Panc1 (cell line): ENCODE measurements around the gene WDR5. TPM values are rescaled to one million over a fixed set of nuclear protein-coding genes. Genes with fewer than 3 reads are reported as not detected.

Experiments used
- ATAC-seq: fragments of 200-7000 bp; cut with Tn5 transposase; 2 replicates; pipeline ENCODE4 v1.9.1; 2020; ENCODE audit warnings: mild to moderate bottlenecking, moderate library complexity
- BruUV-seq: library from RNA; stranded (reverse); fragments of 400-500 nt; replicated peaks from 2 replicates; lab custom pipeline; 2021; lab: Mats Ljungman, UMichigan
- CTCF ChIA-PET: fragments of 300-600 bp; sonication (Branson Sonifier 250); formaldehyde crosslinking; loops from one replicate; lab custom pipeline; 2022; ENCODE audit warnings: antibody characterized with exemption; lab: Charles Lee
- POLR2A ChIA-PET: fragments of 300-600 bp; sonication (Branson Sonifier 250); formaldehyde crosslinking; loops from one replicate; lab custom pipeline; 2022; ENCODE audit warnings: antibody characterized with exemption; lab: Charles Lee
- DNase-seq: peaks from one replicate; pipeline ENCODE4 v3.0.0-alpha.2; 2010; ENCODE audit warnings: low read depth, low spot score
- H3K27ac ChIP-seq: 2 replicates; pipeline ENCODE4 v1.5.1; 2011; ENCODE audit warnings: mild to moderate bottlenecking, low read length, inconsistent platforms
- H3K27me3 ChIP-seq: fragments of 200-500 bp; sonication (Bioruptor generic); 2 replicates; pipeline ENCODE4 v1.6.0; 2014; ENCODE audit warnings: low read length, inconsistent platforms; ENCODE audit not compliant: control insufficient read depth, insufficient read depth
- H3K36me3 ChIP-seq: fragments of 200-500 bp; sonication (Bioruptor generic); 2 replicates; pipeline ENCODE4 v1.5.1; 2014; ENCODE audit warnings: inconsistent platforms, mild to moderate bottlenecking, low read length, moderate library complexity; ENCODE audit not compliant: control insufficient read depth, insufficient read depth
- H3K4me1 ChIP-seq: 2 replicates; pipeline ENCODE4 v1.5.1; 2011; ENCODE audit warnings: inconsistent platforms, mild to moderate bottlenecking, low read length, moderate library complexity; ENCODE audit not compliant: control insufficient read depth, insufficient read depth
- H3K4me3 ChIP-seq, 2 experiments: 2 replicates each; pipeline ENCODE4 v1.5.1; 2011 to 2012; ENCODE audit warnings: low read depth in 2 of 2, low read length in 2 of 2, mild to moderate bottlenecking in 2 of 2, inconsistent platforms in 1 of 2, moderate library complexity in 1 of 2
- H3K9me3 ChIP-seq: fragments of 200-500 bp; sonication (Bioruptor generic); 2 replicates; pipeline ENCODE4 v1.5.1; 2014; ENCODE audit warnings: low read depth, mild to moderate bottlenecking, inconsistent platforms, low read length, moderate library complexity; ENCODE audit not compliant: control insufficient read depth, insufficient read depth
- CTCF ChIP-seq: fragments of 450-650 bp; IDR thresholded peaks from 2 replicates; pipeline ENCODE4 v1.5.1; 2017; ENCODE audit warnings: mild to moderate bottlenecking
- POLR2AphosphoS5 ChIP-seq: IDR thresholded peaks from 2 replicates; pipeline ENCODE4 v1.6.1; 2012; ENCODE audit warnings: mild to moderate bottlenecking, low read depth, low read length, moderate library complexity
- SIN3A ChIP-seq: IDR thresholded peaks from 2 replicates; pipeline ENCODE4 v1.6.1; 2012; ENCODE audit warnings: low read depth, mild to moderate bottlenecking, low read length, moderate library complexity, borderline replicate concordance; ENCODE audit not compliant: insufficient read depth
- TCF7L2 ChIP-seq: IDR thresholded peaks from 2 replicates; pipeline ENCODE4 v1.6.1; 2011; ENCODE audit warnings: mild to moderate bottlenecking, low read depth, low read length, inconsistent platforms
- in situ Hi-C: cut with HindIII; loops from 2 replicates; pipeline ENCODE4 v1.10.0; 2016; ENCODE audit warnings: low sequenced_read_pairs, low pct_unique_long_range_greater_than_20kb
- intact Hi-C: fragments of 100-400 bp; cut with micrococcal nuclease; formaldehyde crosslinking; loops from one replicate; pipeline ENCODE4 v1.10.0; 2022; ENCODE audit not compliant: unreplicated experiment
- total RNA-seq: library from RNA; stranded (reverse); gene quantifications from one replicate; pipeline ENCODE4 v1.2.1, GENCODE V29; 2021; ENCODE audit not compliant: unreplicated experiment
- TF ChIP-seq, protein P1 (sequence below), 2 experiments: IDR thresholded peaks; 2 replicates each; pipeline ENCODE4 v1.6.1; 2011 to 2012; ENCODE audit warnings: low read depth in 2 of 2, control low read depth in 1 of 2, low read length in 1 of 2, mild to moderate bottlenecking in 1 of 2, moderate library complexity in 1 of 2; ENCODE audit not compliant: insufficient read depth in 1 of 2

Gene WDR5
- total RNA-seq, 1 experiment from 2014 or later: 36.9 TPM

GRCh38 chr9:134191455-134192209 is 55.8 kb downstream of the WDR5 start:
- no TSS peak for BruUV-seq
- H3K4me3 ChIP-seq: no peak overlapping the region
- ChIA-PET POLR2A (no interaction called here), CTCF (no interaction called here)
- no peaks in the 10 kb centered on the region for H3K4me1 ChIP-seq
- no peak overlapping the region for H3K27ac ChIP-seq
- H3K27me3 ChIP-seq: no peaks in the 10 kb centered on the region
- no peaks in the 10 kb centered on the region for H3K36me3 ChIP-seq
- in situ Hi-C loops: no loop called here
- H3K9me3 ChIP-seq: no peaks in the 10 kb centered on the region
- intact Hi-C loops: no loop called here
- TF ChIP-seq POLR2AphosphoS5: no peak
- TF ChIP-seq, protein P1, sequence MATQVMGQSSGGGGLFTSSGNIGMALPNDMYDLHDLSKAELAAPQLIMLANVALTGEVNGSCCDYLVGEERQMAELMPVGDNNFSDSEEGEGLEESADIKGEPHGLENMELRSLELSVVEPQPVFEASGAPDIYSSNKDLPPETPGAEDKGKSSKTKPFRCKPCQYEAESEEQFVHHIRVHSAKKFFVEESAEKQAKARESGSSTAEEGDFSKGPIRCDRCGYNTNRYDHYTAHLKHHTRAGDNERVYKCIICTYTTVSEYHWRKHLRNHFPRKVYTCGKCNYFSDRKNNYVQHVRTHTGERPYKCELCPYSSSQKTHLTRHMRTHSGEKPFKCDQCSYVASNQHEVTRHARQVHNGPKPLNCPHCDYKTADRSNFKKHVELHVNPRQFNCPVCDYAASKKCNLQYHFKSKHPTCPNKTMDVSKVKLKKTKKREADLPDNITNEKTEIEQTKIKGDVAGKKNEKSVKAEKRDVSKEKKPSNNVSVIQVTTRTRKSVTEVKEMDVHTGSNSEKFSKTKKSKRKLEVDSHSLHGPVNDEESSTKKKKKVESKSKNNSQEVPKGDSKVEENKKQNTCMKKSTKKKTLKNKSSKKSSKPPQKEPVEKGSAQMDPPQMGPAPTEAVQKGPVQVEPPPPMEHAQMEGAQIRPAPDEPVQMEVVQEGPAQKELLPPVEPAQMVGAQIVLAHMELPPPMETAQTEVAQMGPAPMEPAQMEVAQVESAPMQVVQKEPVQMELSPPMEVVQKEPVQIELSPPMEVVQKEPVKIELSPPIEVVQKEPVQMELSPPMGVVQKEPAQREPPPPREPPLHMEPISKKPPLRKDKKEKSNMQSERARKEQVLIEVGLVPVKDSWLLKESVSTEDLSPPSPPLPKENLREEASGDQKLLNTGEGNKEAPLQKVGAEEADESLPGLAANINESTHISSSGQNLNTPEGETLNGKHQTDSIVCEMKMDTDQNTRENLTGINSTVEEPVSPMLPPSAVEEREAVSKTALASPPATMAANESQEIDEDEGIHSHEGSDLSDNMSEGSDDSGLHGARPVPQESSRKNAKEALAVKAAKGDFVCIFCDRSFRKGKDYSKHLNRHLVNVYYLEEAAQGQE (IDR thresholded peaks at IDR 0.05; ENCODE audit: insufficient read depth in 1 of 2, low read depth in 2 of 2, low read length in 1 of 2): no peak
- no peak for TF ChIP-seq CTCF
- TF ChIP-seq TCF7L2: no peak
- no peak for TF ChIP-seq SIN3A
- DNase-seq: no peak
- ATAC-seq: no peak

- in situ Hi-C loops: no loop called here
- no peak for TF ChIP-seq SIN3A
- TF ChIP-seq, protein P1 (IDR thresholded peaks at IDR 0.05; ENCODE audit: insufficient read depth in 1 of 2, low read depth in 2 of 2, low read length in 1 of 2): no peak
- DNase-seq: no peak
- no TSS peak for BruUV-seq
- ChIA-PET POLR2A (no interaction called here), CTCF (no interaction called here)
- H3K36me3 ChIP-seq: no peaks in the 10 kb centered on the region
- H3K4me1 ChIP-seq: no peaks in the 10 kb centered on the region
- H3K27ac ChIP-seq: no peak overlapping the region
- no peaks in the 10 kb centered on the region for H3K27me3 ChIP-seq
- intact Hi-C loops: no loop called here
- ATAC-seq: no peak
- H3K9me3 ChIP-seq: no peaks in the 10 kb centered on the region
- no peak overlapping the region for H3K4me3 ChIP-seq
Measured at GRCh38 chr9:134192311-134192950, 56.5 kb downstream of the WDR5 start.
